ENCODE data around the gene DICER1.

Gene DICER1

DNA sequence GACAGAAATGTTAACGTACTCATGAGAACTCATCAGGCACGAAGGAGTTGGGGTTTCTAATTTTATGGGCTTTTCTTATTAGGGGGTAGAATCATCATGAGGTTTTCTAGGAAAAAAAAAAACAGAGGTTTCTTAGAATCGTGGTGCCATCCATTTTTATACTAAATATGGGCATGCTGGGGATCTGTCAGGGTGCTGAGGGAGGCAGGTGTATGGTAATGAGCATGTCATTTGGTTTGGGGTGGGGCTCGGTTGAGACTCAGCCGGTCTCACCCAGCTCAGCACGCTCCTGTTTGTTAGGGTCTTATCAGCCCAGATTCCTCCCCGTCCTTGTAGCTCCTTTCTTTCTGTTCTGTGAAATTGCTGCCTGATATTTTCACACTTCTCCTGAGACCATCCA, 98.2 kb downstream of the DICER1 start:
- DNase-seq (ENCODE audit: low spot score): no peak

DNA sequence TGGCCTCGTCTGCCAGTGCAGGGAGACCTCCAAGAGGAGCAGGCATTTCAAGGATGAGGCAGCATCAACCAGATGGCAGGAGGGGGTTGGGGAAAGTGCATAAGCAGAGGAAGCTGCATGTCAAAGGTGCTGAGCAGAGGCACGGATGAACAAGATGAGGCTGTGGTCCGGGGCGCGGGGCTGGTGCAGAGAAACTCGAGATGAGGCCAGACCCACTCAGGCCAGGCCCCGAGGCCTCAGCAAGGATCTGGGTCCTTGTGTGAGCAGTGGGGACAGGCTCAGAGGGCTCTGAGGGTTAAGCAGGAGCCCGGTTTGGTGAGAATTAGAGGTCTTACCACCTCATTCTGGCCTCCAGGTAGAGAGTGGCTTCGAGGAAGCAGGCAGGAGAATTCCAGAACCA, 98.8 kb downstream of the DICER1 start:
- no peak for DNase-seq (ENCODE audit: low spot score)

DNA sequence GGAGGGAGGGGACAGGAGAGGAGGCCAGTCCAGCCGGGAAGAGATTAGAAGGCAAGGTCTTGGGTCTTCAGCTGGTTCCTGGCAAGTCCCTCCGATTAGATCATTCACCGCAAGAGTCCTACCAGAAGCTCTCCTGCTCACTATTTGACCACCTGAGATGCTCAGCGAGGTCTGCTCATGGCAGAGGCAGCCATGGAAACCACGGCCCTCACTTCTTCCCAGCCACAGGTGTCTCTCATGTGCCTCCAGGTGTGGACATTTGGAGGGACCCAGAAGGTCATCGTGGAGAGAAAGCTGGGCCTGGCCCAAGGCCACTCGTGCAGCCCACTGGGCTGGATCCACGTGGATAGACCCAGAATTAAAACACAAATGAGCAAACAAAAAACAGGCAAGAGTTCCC, 99.5 kb downstream of the DICER1 start:
- no peak for DNase-seq (ENCODE audit: low spot score)

DNA sequence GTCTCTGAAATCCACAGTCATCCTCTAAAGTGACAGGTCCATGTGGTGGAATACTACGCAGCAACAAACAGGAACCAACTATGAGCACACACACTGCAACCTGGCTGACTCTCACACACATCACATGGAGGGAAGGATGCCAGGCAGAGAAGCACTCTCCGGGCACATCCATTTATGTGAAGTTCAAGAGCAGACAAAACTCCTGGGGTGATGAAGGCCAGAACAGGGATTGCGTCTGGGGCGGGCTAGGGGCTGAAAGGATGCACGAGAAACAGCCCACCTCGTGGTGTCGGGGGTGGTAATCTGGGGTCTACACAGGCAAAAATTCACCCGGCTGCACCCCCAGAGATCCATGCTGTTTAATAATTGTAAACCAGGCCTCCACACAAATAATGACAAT, 100.2 kb downstream of the DICER1 start:
- no peak for DNase-seq (ENCODE audit: low spot score)

DNA sequence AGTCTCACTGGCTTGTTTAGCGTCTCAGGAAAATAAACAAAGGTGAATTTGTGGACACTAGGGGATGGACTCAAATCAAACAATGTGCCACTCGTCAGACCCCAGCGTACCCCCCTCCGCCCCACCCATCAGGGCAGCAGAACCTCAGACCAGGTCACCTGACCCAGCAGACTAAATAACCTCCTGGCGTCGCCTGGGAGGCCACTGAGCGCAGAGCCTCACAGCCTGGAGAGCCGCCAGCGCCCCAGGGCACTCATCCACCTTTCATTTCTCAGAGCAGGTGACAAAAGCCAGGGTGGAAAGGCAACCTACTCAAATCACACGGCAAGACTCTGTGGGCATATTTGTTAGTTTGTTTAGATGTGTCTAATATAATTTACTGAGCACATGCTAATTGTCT, 100.9 kb downstream of the DICER1 start:
- DNase-seq (ENCODE audit: low spot score): no peak

DNA sequence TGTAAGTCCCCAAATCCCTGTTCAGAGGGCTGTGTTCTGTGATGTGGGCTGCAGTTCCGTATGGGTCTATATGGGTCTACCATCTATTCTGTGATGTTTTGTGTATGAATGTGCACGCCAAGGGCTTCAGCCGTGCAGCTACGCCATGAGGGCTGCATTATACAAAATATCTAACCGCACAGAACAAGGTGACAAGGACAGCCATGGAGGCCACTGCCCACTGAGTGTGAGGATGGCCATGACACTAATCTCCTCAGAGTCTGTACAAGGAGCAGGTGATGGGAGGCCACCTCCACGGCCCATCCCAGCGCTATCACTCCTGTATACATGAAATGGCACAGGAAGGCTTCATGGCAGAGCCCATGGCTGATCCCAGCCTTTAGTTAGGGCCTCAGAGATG, 102.0 kb downstream of the DICER1 start:
- no peak for DNase-seq (ENCODE audit: low spot score)

DNA sequence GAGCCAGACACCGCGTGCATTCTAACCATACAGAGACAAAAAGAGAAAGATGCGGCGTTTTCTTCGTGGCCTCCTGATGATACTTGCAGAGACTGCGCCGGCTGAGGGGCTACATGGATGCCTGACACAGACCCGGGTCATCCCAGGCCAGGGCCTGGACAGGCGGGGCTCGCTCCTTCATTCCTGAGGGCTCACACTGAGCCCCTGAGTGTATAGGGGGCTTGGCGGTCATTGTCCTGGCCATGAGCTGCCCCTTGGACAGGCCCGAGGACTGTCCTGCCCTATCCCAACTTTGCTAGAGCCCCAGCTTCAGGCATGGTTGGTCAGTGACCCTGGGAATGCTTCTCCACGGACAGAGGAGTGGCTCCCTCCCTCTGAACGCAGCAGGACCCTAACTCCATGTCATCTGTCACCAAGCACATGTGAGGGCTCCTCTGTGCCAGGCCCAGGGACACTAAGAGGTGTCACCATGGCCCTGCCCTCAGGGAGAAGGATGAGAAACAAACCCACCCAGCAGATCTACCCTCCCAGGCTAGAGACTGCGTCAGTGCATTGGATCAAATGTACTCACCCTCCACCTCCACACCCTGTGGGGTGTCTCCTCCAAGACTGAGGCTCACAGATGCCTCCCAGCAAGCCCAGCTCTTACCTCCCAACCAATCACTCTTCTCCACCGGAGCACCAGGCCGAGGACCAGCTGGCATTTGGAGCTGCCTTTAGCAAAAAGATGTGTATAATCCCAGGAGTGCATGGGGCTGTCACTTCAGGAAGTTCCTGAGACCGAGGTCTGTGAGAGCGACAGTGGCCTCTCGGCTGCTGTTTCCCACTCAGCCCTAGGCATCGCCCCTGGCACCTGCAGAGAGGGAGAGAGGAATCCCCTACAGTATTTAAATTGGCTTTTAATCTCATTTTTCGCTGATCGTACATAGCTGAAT, 102.7 kb downstream of the DICER1 start:
- DNase-seq (ENCODE audit: low spot score): no peak

DNA sequence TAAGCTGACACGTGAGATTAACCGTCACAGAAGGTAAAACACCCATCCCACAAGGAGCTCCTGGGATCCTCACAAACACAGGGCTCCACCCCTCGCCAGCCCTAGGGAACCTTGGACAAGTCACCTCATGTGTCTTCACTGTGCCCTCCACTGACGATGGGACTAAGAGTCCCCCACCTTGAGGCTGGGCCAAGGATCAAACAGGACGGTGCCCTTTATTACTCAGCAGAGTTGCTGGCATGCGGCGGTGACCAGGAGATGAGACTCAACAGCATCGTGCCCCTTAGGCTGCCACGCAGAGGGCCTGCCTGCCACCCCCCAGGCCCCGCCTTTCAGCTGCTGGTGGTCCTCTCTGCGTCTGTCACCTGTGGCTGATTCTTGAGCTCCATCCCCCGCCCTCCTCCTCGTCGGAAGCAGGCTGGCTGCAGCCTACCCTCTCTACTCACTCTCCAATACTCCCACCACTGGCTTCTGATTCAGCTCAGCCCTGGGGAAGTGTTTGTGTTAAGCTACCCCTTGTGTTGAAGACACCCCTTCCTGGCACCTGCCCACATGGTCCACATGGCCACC, 105.2 kb downstream of the DICER1 start:
- DNase-seq (ENCODE audit: low spot score): no peak

DNA sequence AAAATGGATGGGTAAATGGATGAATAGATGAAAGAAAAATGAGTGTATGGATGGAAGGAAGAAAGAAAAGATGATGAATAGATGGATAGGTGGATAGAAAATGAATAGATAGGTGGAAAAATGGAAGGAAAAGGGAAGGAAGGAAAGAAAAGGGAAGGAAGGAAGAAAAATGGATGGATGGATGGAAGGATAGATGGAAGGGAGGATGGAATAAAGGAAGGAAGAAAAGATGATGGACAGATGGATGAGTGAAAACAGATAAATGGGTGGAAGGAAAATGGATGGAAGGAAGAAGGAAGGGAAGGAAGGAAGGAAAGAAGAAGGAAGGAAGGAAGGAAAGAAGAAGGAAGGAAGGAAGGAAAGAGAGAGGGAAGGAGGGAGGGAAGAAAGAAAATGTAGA, 107.4 kb downstream of the DICER1 start:
- no peak for DNase-seq (ENCODE audit: low spot score)

DNA sequence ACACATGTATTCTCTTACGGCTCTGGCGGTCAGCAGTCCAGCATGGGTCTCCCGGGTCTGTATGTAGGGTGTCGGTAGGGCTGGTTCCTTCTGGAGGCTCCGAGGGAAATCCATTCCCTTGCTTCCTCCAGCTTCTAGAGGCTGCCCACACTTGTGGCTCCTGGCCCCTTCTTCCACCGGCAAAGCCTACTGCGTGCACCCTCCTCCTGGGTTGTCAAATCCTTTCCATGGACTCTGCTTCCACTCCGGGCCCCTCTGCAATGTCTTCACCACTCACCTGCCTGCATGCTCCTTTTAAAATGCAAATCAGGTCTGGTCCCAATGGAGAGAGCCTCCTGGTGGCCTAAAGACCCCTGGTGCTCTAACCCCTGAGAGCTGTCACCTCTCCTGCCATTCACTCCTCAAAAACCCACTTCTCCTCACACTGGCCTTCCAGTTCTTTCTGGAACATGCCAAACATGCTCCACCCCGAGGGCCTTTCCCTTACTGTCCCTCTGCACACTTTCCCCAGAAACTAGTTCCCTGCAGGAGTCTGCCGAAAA, 108.5 kb downstream of the DICER1 start:
- DNase-seq (ENCODE audit: low spot score): no peak

DNA sequence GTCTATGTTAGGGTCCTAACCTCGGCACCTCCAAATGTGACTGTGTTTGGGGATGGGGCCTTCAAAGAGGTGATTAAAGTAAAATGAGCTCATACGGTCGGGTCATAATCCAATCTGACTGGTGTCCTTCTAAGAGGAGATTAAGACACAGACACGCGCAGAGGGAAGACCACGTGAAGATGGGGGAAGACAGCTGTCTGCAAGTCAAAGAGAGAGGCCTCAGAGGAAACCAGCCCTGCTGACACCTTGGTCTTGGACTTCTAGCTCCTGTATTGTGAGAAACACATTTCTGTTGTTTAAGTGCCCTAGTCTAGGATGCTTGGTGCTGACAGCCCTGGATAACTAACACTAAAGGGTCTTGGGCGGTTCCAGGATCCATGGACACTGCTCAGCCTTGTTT, 109.6 kb downstream of the DICER1 start:
- DNase-seq (ENCODE audit: low spot score): no peak

DNA sequence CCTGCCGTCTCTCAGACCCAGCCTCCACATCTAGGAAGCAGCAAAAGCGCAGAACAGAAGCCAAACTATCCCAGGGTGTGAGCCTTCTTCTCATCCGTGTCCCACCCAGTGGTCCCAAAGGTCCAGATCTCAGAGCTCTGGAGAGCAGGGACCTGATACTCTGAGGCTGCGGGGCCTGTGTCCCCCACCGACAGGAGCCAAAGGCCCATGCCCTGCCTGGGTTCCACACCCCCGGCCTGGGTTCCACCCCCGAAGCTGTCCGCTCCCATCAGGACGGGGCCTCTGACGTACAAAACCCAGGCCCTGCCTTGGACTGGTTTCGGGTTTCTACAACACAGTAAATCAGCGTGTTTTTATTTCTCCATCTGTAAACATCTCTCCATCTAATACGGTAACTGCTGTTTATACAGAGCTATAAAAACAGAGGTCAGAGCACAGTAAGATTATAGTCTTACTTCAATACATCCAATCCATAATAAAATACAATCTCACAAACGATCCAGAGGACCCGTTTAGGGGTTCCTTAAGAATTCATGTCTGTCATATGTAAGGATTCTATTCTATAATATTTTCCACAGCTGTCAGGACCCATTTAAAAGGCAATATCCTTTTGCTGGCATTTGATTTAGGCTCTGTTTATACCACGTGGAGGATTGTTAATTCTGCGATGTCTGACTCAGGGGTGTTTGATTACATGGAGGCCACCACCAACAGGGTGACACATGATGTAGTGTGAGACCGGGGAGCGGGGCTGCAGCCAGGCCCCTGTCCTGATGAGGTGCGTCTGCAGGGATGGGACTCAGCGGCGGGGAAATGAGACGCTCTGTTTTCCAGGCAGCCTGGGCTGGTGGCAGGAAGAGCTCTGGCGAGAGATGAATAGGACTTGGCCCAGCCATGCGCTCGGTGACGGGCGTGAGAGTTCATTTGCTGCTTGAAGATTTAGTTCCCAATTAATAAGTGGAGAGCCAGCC, 110.3 kb downstream of the DICER1 start:
- DNase-seq (ENCODE audit: low spot score): peak; percentile 41

DNA sequence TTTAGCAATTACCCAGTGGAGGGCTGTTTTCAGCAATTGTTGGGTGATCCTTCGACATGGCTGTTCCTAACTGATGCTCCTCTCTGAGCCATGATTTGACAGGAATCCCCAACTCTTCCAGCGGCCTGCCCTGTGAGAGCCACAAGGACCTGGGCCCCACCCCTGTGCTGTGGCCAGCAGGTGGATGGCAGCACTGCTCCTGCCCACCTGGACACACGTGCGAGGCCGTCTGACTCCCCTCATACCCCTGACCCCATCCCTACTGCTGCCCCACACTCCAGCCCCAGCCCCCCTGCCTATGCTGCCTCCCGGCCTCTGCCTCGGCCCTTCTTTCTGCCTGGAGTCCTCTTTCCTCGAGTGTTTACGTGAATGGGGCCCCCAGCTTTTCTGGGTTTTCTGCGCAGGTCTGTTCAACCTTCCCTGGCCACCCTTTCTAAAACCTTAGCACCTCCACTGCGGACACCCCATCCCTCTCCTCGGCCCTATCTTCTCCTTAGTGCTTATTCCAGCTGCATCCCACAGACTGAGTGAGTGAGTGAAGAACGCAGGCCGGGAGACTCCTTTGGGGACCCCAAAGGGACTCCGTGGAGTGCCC, 111.4 kb downstream of the DICER1 start:
- no peak for DNase-seq (ENCODE audit: low spot score)

DNA sequence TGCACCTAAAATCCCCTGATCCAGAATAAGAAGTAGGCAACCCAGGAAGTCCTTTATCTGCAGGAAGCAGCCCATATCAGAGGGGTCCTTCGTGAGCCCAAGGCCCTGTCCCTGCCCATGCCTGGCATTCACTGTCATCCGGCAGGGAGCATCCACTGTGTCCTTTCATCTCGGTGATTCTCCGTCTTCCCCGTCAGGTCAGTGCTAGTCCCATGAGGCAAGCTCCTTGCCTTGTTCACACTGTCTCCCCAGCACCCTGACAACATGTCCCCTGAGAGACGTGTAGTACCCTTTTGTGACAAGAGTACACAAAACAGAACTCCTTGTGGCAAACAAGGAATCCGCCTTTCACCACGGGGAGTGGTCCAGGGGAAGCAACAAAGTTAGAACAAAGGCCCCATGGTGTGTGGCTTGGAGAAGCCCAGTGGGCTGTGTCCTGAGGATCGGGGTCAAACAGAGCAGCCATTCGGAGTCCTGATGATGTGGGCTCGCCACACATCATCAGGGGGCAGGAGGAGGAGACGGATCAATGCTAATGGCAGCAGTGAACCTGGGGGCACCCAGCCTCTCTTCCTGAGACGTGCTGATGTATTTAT, 112.1 kb downstream of the DICER1 start:
- DNase-seq (ENCODE audit: low spot score): no peak

DNA sequence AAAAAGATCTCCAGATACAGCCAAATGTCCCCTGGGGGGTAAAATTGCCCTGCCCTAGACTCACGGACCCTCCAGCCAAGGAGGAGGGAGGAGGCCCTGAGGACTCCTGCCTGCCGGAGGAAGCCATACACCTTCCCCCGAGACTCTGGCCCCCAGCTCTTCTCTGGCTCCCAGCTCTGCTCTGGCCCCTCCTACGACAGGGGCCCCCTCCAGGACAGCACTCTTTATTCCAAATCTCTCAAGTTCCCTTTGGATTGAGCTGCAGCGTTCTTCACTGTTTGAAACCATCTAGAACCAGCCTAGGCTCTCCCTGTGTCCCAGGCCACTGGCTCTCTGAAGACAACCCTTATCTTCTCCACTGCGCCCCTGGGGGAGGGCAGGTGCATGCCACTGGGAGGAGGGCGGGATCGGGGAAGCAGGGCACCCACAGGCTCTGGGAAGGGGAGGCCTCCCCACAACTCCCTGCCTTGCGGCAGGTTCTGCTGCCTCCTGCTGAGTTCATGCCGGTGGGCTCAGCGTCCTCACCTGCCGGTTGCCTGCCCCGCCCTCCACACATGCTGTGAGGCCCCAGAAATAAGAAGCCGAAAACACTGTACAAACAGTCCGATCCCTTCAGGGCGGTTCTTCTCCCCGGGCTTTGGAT, 112.7 kb downstream of the DICER1 start:
- no peak for DNase-seq (ENCODE audit: low spot score)

DNA sequence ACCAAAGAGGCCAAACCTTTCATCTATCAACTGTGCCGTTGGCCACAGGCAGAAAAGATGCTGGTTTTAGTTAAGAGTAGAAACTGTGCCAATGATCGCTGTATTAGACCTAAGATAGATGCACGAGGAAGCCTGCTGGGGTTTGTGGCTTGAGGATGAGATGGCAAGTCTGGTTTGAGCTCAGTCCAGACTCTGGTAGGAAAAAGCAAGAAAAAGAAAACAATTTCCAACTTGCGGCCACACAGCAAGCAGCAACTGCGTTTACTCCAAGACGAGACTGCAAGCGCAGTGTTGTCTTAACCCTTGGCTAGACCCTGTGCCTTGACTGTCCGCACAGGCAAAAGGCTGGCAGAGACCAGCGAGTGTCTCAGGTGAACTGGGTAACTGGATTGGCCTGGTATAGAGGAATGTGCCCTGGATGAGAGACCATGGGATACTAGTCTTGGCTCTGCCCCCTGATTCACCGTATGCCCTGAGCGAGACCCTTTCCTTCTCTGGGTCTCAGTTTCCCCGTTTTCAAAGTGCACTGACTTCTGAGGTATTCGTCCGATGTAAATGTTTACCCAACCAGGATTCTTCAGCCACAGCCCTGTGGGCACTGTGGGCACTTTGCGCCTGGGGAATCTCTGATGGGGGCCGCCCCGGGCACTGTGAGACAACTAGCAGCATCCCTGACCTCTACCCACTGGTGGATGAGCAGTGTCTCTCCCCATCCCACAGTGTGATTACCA, 113.4 kb downstream of the DICER1 start:
- DNase-seq (ENCODE audit: low spot score): no peak

DNA sequence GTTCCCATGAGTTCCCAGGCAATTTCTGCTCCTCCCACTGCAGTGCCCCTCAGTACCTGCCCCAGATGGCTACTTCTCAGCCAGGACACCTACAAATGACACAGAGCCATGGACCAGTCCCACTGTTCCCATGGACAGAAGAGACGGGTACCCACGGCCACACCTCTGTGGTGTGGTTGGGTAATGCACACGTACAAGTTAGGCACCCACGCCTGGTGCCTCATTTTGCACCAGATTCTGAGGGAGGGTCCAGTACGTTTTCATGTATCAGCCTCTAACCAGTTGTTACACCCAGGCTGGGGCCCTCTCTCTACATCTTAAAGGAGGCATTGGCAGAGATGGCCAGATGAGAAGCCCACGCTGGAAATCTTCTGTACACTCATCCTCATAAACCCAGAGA, 114.0 kb downstream of the DICER1 start:
- no peak for DNase-seq (ENCODE audit: low spot score)

DNA sequence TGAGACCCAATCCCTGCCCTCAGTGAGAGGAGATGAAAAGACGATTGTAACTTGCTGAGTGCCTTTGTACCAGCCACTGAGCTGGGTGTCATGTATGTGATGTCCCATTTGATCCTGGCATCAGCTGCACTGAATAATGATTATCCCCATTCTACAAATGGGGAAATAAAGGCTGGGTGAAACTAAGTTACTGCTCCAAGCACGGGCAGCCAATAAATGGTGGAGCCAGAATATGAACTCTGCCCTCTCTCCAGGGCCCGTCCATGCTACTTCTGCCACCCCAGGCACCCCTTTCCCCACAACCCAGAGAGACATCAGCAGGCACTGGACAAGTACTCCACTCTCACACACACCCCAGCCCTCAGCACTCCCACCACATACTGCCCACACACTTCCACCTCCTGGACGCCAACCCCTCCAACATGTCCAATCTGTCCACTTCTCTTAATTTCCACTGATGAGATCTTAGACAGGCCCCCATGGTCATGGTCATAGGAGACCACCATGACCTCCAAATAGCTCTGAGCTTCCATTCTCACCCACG, 115.8 kb downstream of the DICER1 start:
- no peak for DNase-seq (ENCODE audit: low spot score)

DNA sequence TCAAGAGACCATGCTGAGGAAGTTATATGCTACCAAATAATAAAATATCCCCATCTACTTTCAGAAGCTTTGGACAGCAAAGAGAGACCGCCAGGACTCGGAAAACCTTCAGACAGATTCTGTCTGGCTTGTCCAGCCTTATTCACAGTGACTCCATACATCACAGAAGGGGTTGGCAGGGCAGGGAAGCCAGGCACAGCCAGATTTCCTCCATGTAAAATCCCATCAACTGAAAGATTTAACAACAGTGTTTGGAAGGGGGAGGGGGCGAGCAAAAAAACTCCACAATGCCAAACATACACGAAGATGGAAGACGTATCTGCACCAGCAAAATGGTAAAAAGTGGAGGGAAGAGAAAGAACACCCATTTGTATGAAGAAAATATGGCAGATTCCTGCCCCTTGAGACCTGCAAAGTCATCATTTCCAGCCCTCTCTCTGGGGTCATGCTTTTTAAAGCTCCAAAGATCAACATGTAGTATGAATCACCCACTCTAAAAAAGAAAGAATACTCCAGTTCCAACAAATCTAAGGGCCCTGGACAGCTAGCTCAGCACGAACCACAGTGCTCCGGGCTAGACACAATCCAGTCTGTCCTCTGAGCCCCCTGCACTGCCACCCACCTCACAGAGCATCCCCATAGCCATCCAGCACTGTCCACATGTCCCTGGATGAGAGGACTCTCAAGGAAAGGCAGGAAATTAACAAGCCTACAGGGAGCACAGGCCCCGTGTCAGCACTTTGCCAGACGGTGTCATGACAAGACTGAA, 116.4 kb downstream of the DICER1 start:
- peak; percentile 45 for DNase-seq (ENCODE audit: low spot score)
